Spleen (tissue), 11 donors: ENCODE data around the gene ANKRD11. TPM values are rescaled to one million over a fixed set of nuclear protein-coding genes. Genes with fewer than 3 reads are reported as not detected.
A peak's percentile ranks its signal among the peaks of the same experiment; 100 is the strongest.

Experiments
- DNase-seq: peaks from one replicate; pipeline ENCODE4 v3.0.0-alpha.2; 2020
- H3K27ac ChIP-seq, 8 donors: fragments of 200-600 bp; sonication (generic) in 7 of 8; 1 replicate in 4 of 8; 2 replicates in 4 of 8; pipeline versions ENCODE4 v1.5.0 to v1.8.0; 2016 to 2021; ENCODE audit warnings: inconsistent platforms in 4 of 8, mild to moderate bottlenecking in 4 of 8, moderate library complexity in 1 of 8
- H3K27me3 ChIP-seq, 7 donors: fragments of 200-600 bp; sonication (generic) in 6 of 7; replicated peaks in 1 of 7; 1 replicate in 4 of 7; 2 replicates in 3 of 7; pipeline versions ENCODE4 v1.5.0 to v1.8.0; 2016 to 2021; ENCODE audit warnings: inconsistent platforms in 3 of 7, mild to moderate bottlenecking in 1 of 7
- H3K36me3 ChIP-seq, 6 donors: fragments of 200-600 bp; sonication (generic) in 5 of 6; 1 replicate in 4 of 6; 2 replicates in 2 of 6; pipeline versions ENCODE4 v1.5.0 to v1.8.0; 2016 to 2021; ENCODE audit warnings: inconsistent platforms in 2 of 6
- H3K4me1 ChIP-seq, 6 donors: fragments of 200-600 bp; sonication (generic) in 5 of 6; 1 replicate in 3 of 6; 2 replicates in 3 of 6; pipeline versions ENCODE4 v1.5.0 to v1.8.0; 2016 to 2021; ENCODE audit warnings: inconsistent platforms in 3 of 6
- H3K4me3 ChIP-seq, 8 donors: fragments of 200-600 bp; sonication (generic) in 7 of 8; 1 replicate in 4 of 8; 2 replicates in 4 of 8; pipeline versions ENCODE4 v1.5.0 to v1.8.0; 2016 to 2021; ENCODE audit warnings: inconsistent platforms in 4 of 8, mild to moderate bottlenecking in 4 of 8, moderate library complexity in 2 of 8
- H3K9me3 ChIP-seq, 8 donors: fragments of 200-600 bp; sonication (generic) in 7 of 8; 1 replicate in 4 of 8; 2 replicates in 4 of 8; pipeline versions ENCODE4 v1.5.0 to v1.8.0; 2016 to 2021; ENCODE audit warnings: inconsistent platforms in 4 of 8
- CTCF ChIP-seq, 11 experiments: fragments of 200-600 bp in 7 of 11; fragments of 450-650 bp in 4 of 11; sonication (generic) in 4 of 11; IDR thresholded peaks in 8 of 11; conservative IDR thresholded peaks in 3 of 11; 1 replicate in 7 of 11; 2 replicates in 4 of 11; pipeline versions ENCODE4 v1.4.0 to v1.8.0; 2016 to 2021; ENCODE audit warnings: antibody characterized with exemption in 11 of 11, inconsistent platforms in 4 of 11, mild to moderate bottlenecking in 1 of 11
- POLR2A ChIP-seq, 3 donors: fragments of 450-650 bp; IDR thresholded peaks; one replicate each; pipeline ENCODE4 v1.5.1; 2017; ENCODE audit warnings: antibody characterized with exemption in 3 of 3, mild to moderate bottlenecking in 1 of 3
- POLR2AphosphoS5 ChIP-seq, 3 donors: sonication (generic); formaldehyde crosslinking; IDR thresholded peaks; one replicate each; pipeline ENCODE4 v1.5.1; 2017; ENCODE audit warnings: antibody characterized with exemption in 3 of 3
- WGBS, 5 donors: extraction: QIAGEN DNeasy Blood & Tissue Kit in 3 of 5; methylation state at CpG; one replicate each; pipeline versions ENCODE4 v1.1.5 to v1.1.7; 2013 to 2018; 5-methylcytosine and 5-hydroxymethylcytosine counted together
- intact Hi-C: fragments of 100-400 bp; cut with DNase I; formaldehyde crosslinking; loops from one replicate; pipeline ENCODE4 v1.15.0; 2023; ENCODE audit warnings: low total_unique reads
- polyA plus RNA-seq, 3 donors: library from polyadenylated mRNA; stranded (reverse); fragments of 200-250 nt; gene quantifications; one replicate each; pipeline ENCODE4 v1.2.1, GENCODE V29; 2013
- total RNA-seq, 7 donors: library from RNA; depleted of rRNA in 3 of 7; stranded (reverse); fragments of >200 nt in 3 of 7; fragmentation: NEBNext Ultra II Directional in 4 of 7; extraction: Animal tissue kit (Norgen Biotek cat#: 25700) in 4 of 7; gene quantifications; one replicate each; pipeline versions ENCODE4 v1.1.0 to v1.2.1, GENCODE V29; 2016 to 2021
- donor health status: healthy with polysubstance abuse.
- donor health status: DM: no; HTN: no; CAD: no; lungs with moderate emphysema.
- donor health status: DM: no; HTN: no; CAD: no.
- donor health status: Bipolar disorder and iron deficiency.
- donor health status: healthy.
- donor health status: DM: no; HTN: no; CAD: no.
- donor health status: DM: yes; HTN: yes; CAD: no.

The ANKRD11 gene
- total and polyA plus RNA-seq, 10 donors: 29.0 to 203 (median 128) TPM

- H3K27me3 ChIP-seq: no peaks in the 10 kb centered on the region
- H3K4me1 ChIP-seq: peaks cover 32 to 93% (median 72%) of the 10 kb centered on the region in 6 donors
- TF ChIP-seq POLR2AphosphoS5 (IDR thresholded peaks at IDR 0.05) (peak in 1 of 3 donors; percentile 28), CTCF (IDR thresholded peaks at IDR 0.05 in 8 of 11, conservative IDR thresholded peaks at IDR 0.05 in 3 of 11) (no peak), POLR2A (IDR thresholded peaks at IDR 0.05) (no peak)
- no peak for DNase-seq
- no peak overlapping the region for H3K27ac ChIP-seq
- WGBS, 5 donors: 78 to 87% (median 83%) methylated on average over 16 to 21 of the region's 21 CpGs
- no peaks in the 10 kb centered on the region for H3K9me3 ChIP-seq
- intact Hi-C loops: no loop called here
- peaks cover 0 to 15% (median 0%) of the 10 kb centered on the region in 6 donors for H3K36me3 ChIP-seq
- H3K4me3 ChIP-seq: no peak overlapping the region
Observed at GRCh38 chr16:89386306-89387185, 103.8 kb downstream of the ANKRD11 start.

- TF ChIP-seq POLR2A (IDR thresholded peaks at IDR 0.05): no peak
- TF ChIP-seq POLR2AphosphoS5 (IDR thresholded peaks at IDR 0.05): peak in 1 of 3 donors; percentile 17
- Histone ChIP-seq H3K27ac (no peak overlapping the region), H3K4me1 (peaks cover 37 to 93% (median 77%) of the 10 kb centered on the region in 6 donors), H3K36me3 (peaks cover 0 to 8% (median 0%) of the 10 kb centered on the region in 6 donors), H3K9me3 (no peaks in the 10 kb centered on the region), H3K27me3 (no peaks in the 10 kb centered on the region), H3K4me3 (no peak overlapping the region)
- 95 to 98% (median 96%) methylated on average over 21 of the region's 21 CpGs for WGBS, 5 donors
- no peak for DNase-seq
- intact Hi-C loops: no loop called here
Observed at GRCh38 chr16:89385712-89386111, 104.6 kb downstream of the ANKRD11 start.

GRCh38 chr16:89384282-89384681 lies 106.1 kb downstream of the ANKRD11 start:
- intact Hi-C loops: no loop called here
- WGBS, 5 donors: 90 to 94% (median 92%) methylated on average over 12 of the region's 12 CpGs
- H3K4me1 ChIP-seq: peaks cover 43 to 100% (median 90%) of the 10 kb centered on the region in 6 donors

More at GRCh38 chr16:89384282-89384681, 106.1 kb downstream of the ANKRD11 start:
- DNase-seq: no peak
- TF ChIP-seq CTCF (IDR thresholded peaks at IDR 0.05 in 8 of 11, conservative IDR thresholded peaks at IDR 0.05 in 3 of 11): no peak
- no peaks in the 10 kb centered on the region for H3K9me3 ChIP-seq
- H3K36me3 ChIP-seq: peaks cover 0 to 5% (median 0%) of the 10 kb centered on the region in 6 donors
- H3K4me3 ChIP-seq: no peak overlapping the region
- no peak overlapping the region for H3K27ac ChIP-seq
- no peaks in the 10 kb centered on the region for H3K27me3 ChIP-seq
